ENCODE data around the gene R3HDM4. TPM values are rescaled to one million over a fixed set of nuclear protein-coding genes. Genes with fewer than 3 reads are reported as not detected.
"Not testable (repeated sequence)": the region's sequence is repeated elsewhere in the genome, so short reads cannot be mapped to it uniquely, and the experiment has no call there.

Gene R3HDM4
- 122 TPM for total RNA-seq

- DNase-seq (ENCODE audit: low read depth in 2 of 3, low spot score in 2 of 3), result peak; percentile 63 to 75 (median 74)
Measured at GRCh38 chr19:913080-913748, at the start of gene R3HDM4. Gene R3HDM4 (minus strand): TSS chr19:913219. CDS start chr19:913157, 62 bp downstream.

DNA sequence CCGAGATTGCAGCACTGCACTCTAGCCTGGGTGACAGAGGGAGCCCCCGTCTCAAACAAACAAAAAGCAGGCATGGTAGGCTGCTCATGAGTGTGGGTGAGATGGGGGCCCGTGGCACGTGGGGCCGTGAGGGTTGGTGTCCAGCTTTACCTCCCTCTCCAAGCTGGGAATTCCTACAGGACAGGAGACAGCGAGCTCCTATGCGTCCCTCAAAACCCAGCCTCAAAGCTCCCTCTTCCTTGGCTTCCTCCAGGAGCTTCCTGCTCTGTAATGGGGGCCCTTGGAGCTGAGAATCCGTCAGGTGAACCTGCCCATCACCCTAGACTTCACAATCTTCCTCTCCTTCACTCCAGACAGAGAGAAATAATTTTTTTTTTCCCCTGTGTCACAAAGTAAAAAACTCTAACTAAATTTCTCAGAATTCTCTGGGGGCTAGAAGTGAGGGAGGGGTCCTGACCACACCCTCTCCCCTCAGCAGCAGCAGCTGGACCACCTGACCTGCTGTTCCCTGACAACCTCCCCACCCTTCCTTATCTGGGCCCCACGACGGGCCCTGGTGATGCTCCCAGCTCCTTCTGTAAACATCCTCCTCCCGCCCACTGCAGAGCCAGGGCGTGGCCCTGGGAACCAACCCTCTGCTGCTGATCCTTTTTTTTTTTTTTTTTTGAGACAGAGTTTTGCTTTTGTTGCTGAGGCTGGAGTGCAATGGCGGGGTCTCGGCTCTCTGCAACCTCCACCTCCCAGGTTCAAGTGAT, 49.0 kb upstream of the R3HDM4 start:
- no peak for DNase-seq (ENCODE audit: low read depth in 2 of 3, low spot score in 2 of 3)

DNA sequence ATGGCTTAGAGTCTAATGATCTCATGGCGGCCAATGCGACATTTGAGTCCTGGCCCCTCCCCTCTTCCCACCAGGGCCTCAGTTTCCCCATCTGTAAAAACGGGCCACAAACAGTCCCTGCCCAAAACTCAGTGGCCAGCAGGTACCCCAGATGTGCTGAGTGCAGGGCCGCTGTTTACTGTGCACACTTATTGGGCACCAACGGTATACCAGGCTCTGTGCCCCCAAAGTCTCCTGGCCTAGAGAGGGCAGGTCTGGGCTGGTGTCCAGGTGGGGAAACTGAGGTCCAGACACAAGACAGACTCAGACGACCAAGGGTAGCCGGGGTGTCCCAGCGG, 47.6 kb upstream of the R3HDM4 start:
- no peak for DNase-seq (ENCODE audit: low read depth in 2 of 3, low spot score in 2 of 3)

- no peak for DNase-seq (ENCODE audit: low read depth in 2 of 3, low spot score in 2 of 3)
Measured at GRCh38 chr19:960020-960419, 47.0 kb upstream of the R3HDM4 start.

DNA sequence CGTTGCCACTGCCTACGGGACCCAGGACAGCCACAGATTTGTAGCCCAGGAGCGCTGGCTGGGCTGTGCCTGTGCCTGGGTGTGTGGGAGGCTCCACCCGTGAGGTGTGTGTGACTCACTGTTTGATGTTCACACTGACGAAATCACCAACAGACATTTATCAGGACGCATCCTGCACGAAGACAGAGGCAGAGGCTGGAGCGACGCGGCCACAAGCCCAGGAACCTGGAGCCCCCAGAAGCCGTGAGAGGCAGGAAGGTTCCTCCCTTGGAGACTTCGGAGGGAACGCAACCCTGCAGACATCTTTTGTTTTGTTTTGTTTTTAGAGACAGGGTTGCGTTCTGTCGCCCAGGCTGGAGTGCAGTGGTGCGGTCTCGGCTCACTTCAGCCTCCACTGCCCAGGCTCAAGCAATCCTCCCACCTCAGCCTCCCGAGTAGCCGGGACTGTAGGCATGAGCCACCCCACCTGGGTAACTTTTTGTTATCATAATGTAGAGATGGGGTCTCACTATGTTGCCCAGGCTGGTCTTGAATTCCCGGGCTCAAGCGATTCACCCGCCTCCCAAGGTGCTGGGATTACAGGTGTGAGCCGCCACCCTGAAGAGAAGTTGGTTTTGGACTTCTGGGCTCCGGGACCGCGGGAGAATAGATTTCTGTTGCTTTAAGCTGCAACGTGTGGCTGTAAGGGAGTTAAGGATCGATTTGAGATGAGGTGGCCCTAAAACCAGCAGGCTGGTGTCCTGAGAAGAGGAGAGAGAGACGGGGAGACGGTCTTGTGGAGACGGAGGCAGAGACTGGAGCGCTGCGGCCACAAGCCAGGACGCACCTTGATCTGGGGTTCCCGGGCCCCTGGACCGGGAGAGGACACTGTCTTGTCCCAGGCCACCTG, 46.2 kb upstream of the R3HDM4 start:
- DNase-seq (ENCODE audit: low read depth in 2 of 3, low spot score in 2 of 3), result no peak

GRCh38 chr19:957578-957977, 44.6 kb upstream of the R3HDM4 start:
- DNase-seq (ENCODE audit: low read depth in 2 of 3, low spot score in 2 of 3), result not testable (repeated sequence)

- DNase-seq (ENCODE audit: low read depth in 2 of 3, low spot score in 2 of 3), result no peak
Measured at GRCh38 chr19:956766-957440, 43.9 kb upstream of the R3HDM4 start.

DNA sequence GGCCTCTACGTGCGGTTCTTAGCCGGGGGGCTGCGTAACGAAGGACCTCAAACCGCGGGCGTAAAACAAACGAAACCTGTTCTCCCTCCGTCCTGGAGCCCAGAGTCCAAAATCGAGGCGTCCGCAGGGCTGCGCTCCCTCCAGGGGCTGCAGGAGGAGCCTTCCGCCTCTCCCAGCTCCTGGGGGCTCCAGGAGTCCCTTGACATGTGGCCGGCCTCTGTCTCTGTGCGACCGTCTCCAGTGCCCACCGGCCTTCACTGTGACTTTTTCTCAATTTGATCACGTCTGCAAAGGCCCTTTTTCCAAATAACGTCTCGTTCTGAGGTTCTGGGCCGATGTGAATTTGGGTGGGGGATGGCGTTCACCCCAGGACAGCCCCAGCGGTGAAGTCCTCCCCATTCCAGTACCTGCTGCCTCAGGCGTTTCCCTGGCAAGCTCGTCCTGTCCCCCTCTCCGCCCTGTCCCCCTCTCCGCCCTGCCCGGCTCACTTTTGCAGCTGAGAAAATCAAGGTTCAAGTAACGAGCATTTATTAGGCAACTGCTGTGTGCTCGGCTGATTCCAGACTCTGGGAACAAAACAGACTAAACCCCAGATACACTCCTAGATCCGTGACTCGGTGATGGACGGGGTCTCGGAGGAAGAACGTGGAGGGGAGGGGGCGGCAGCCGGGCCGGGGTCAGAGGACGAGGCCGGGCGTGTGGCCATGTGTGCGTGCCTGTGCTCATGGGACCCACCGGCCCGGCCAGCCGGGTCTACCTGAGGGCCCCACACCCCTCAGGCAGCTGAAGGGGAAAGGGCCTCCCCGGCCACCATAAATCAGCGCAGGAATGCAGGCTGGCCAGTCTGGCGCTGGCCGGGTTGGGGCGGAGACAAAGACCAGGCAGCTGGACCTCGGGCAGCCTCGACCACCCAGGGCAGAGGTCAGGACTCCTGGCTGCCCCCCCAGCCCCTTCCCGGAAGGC, 43.1 kb upstream of the R3HDM4 start:
- DNase-seq (ENCODE audit: low read depth in 2 of 3, low spot score in 2 of 3), result no peak

GRCh38 chr19:954672-955494, 41.9 kb upstream of the R3HDM4 start:
- no peak for DNase-seq (ENCODE audit: low read depth in 2 of 3, low spot score in 2 of 3)

GRCh38 chr19:954272-954671, 41.3 kb upstream of the R3HDM4 start:
- no peak for DNase-seq (ENCODE audit: low read depth in 2 of 3, low spot score in 2 of 3)

DNA sequence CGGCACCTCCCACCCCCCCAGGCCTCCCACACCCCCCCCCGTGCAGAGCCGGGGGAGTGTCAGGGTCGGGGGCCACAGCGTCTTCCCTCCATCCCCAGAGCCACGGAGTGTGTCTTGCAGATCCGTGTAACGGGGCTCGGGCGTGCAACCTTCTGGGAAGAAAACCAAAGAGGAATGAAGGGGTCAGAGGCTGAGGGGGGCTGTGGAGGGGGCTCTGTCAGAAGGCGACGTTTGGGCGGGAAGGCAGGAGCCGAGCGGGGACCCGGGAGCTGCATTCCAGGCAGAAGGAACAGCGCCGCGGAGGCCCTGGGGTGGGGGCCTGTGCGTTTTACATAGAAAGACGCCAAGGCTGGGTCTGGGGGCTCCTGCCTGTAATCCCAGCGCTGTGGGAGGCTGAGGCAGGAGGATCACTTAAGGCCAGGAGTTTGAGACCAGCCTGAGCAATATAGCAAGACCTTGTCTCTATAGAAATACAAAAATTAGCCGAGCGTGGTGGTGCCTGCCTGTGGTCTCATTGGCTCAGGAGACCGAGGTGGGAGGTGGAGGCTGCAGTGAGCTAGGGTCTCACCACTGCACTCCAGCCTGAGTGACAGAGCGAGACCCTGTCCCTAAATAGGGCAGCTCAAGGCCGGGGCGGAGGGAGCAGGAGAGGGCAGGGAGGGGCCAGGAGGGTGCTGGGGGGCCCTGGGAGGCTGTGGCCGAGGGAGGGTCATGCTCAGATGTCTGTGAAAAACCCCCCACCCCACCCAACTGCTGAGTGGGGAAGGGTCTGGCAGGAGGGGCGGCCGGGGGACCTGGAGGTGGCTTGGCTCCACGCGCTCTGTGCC, 40.6 kb upstream of the R3HDM4 start:
- no peak for DNase-seq (ENCODE audit: low read depth in 2 of 3, low spot score in 2 of 3)

DNA sequence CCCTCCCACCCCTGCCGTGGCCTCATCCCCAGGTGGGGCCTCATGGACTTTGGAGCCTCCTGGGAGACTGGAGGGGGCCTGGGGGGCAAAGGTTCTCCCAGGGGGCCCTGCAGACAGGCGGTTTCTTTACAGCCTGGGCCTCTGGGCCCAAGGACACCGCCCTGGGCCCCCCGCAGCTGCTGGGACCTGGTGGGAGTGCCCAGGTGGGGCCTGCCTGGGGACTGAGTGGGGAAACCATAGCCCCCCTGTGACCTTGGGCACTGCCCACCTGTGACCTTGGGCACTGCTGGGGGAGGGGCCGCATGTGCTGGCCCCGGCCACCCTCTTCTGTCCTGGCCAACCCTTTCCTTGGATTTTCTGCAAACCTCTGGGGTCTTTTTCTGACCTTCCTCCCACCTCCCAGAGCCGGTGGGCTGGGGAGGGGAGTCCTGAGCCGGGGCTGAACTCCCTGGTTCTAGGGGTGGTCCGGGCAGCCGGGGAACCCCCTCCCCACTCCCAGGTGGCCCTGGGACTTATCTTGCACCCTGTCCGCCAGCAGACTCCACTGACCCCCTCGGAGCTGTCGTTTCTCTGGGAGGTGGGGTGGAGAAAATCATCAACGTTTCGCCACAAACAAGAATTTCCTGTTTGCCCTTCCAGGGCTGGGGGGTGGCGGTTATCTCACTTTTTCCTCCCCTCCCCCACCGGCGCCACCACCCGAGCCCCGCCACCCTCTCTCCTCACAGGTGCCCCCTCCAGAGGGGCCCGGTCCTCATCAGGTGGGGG, 39.8 kb upstream of the R3HDM4 start:
- no peak for DNase-seq (ENCODE audit: low read depth in 2 of 3, low spot score in 2 of 3)

- no peak for DNase-seq (ENCODE audit: low read depth in 2 of 3, low spot score in 2 of 3)
Measured at GRCh38 chr19:952049-952679, 39.1 kb upstream of the R3HDM4 start.

GRCh38 chr19:950352-951066, 37.5 kb upstream of the R3HDM4 start:
- no peak for DNase-seq (ENCODE audit: low read depth in 2 of 3, low spot score in 2 of 3)

DNA sequence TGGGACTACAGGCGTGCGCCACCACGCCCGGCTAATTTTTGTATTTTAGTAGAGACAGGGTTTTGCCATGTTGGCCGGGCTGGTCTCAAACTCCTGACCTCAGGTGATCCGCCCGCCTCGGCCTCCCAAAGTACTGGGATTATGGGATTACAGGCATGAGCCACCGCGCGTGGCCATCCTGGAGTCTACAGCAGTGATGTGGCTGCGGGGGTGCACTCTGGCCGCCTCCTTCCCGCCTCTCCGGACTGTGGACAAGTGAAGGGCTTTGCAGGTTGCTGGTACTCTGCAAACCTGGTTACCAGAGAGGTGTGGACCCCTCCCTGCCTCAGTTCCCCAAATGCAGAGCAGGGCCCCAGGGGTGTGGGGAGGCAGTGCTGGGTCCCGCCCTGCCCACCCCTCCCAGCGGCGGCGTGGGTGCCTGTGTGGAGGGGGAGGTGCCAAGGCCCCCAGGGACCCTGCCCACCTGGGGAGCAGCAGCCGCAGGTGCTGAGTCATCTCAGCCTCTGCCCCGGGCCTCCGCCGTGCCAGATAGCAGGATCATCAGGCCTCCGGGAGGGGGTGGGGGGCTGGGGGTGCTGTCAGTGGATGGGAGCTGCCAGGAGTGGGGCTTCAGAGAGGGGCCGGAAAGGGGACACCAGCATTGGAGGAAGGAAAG, 36.0 kb upstream of the R3HDM4 start:
- no peak for DNase-seq (ENCODE audit: low read depth in 2 of 3, low spot score in 2 of 3)
